ENCODE measurements around the gene NCKAP5. TPM values are rescaled to one million over a fixed set of nuclear protein-coding genes. Genes with fewer than 3 reads are reported as not detected.

Gene NCKAP5
- total and polyA plus RNA-seq, 2 of the 8 experiments (the other 6 are each of a cell fraction or from before 2014, with no cell fraction given) = 0.27 to 0.86 TPM

GRCh38 chr2:133600266-133600928 lies 32.1 kb upstream of the NCKAP5 start:
- H2BK12ac ChIP-seq (ENCODE audit: low read depth, low read length) = no peak overlapping the region
- FAIRE-seq = no peak
- H3K4ac ChIP-seq (replicated peaks; ENCODE audit: insufficient read length, low read depth, low read length) = no peak overlapping the region
- H2BK5ac ChIP-seq (ENCODE audit: low read depth, low read length) = no peak overlapping the region
- H3K79me1 ChIP-seq (ENCODE audit: low read depth, low read length) = no peaks in the 10 kb centered on the region
- no peaks in the 10 kb centered on the region for H3K9me3 ChIP-seq (ENCODE audit: insufficient read depth in 2 of 2, low read depth in 1 of 2, low read length in 1 of 2)
- H3K23me2 ChIP-seq (ENCODE audit: low read depth, low read length) = no peaks in the 10 kb centered on the region
- no peak overlapping the region for H3K18ac ChIP-seq (ENCODE audit: extremely low read depth, low read length)
- no peak for TF ChIP-seq PHF8 (conservative IDR thresholded peaks at IDR 0.05; ENCODE audit: low read depth, low read length)
- no peak for TF ChIP-seq KDM4A (IDR thresholded peaks at IDR 0.05; ENCODE audit: low read depth, low read length, severe bottlenecking)
- no peak for TF ChIP-seq EP300 (IDR thresholded peaks at IDR 0.05; ENCODE audit: borderline replicate concordance in 1 of 2, low read depth in 2 of 2, low read length in 2 of 2)
- no peak for TF ChIP-seq BRCA1 (IDR thresholded peaks at IDR 0.05; ENCODE audit: low read depth, low read length)
- TF ChIP-seq MAX (IDR thresholded peaks at IDR 0.05) = no peak
- no peak for TF ChIP-seq SRF (IDR thresholded peaks at IDR 0.05; ENCODE audit: low read depth, low read length)
- H4K8ac ChIP-seq (ENCODE audit: extremely low read depth, insufficient read depth, low read length) = no peak overlapping the region
- 0 out of 2 replicates have a peak overlapping the region, but pooled peaks have one; percentile 34 for H2AFZ ChIP-seq (ENCODE audit: low read length)
- H3K79me2 ChIP-seq (ENCODE audit: control insufficient read depth in 1 of 2, insufficient read depth in 2 of 2, low read length in 2 of 2) = no peaks in the 10 kb centered on the region
- no peak overlapping the region for H4K91ac ChIP-seq (replicated peaks; ENCODE audit: insufficient read length, low read length)
- DNase-seq (ENCODE audit: low read depth in 1 of 2, low spot score in 2 of 2) = no peak
- POLR2A ChIA-PET (ENCODE audit: partially characterized antibody) = no interaction called here
- H2BK15ac ChIP-seq (ENCODE audit: low read length) = no peak overlapping the region
- no peaks in the 10 kb centered on the region for H3K27me3 ChIP-seq (replicated peaks in 1 of 4; ENCODE audit: control insufficient read depth in 3 of 4, extremely low read depth in 1 of 4, insufficient read depth in 3 of 4, low read length in 3 of 4)
- no peak overlapping the region for H3K4me3 ChIP-seq (ENCODE audit: extremely low read depth in 1 of 4, insufficient read depth in 2 of 4, low read depth in 3 of 4, low read length in 4 of 4)
- no peak overlapping the region for H3K23ac ChIP-seq (ENCODE audit: insufficient read length)
- H3K36me3 ChIP-seq (ENCODE audit: control insufficient read depth in 2 of 4, insufficient read depth in 4 of 4, low read length in 3 of 4) = no peaks in the 10 kb centered on the region
- H3K9ac ChIP-seq (replicated peaks in 1 of 4; ENCODE audit: extremely low read depth in 1 of 4, low read depth in 3 of 4, low read length in 3 of 4) = no peak overlapping the region
- no peak overlapping the region for H3K27ac ChIP-seq (ENCODE audit: low read depth, low read length)
- peaks cover 0 to 7% (median 2%) of the 10 kb centered on the region in 4 experiments; a peak in 2 of 7 replicates for H3K4me1 ChIP-seq (replicated peaks in 1 of 4; ENCODE audit: control insufficient read depth in 3 of 4, insufficient read depth in 4 of 4, low read length in 3 of 4)
- WGBS, 2 experiments (ENCODE audit: extremely low coverage in 1 of 2, insufficient coverage in 1 of 2, insufficient read length in 1 of 2, insufficient replicate concordance in 2 of 2, low coverage in 1 of 2, low lambda C conversion rate in 2 of 2, missing lambda C conversion rate in 1 of 2) = 94% methylated on average over 13 of the region's 13 CpGs; no CpG with 5 or more reads in 1 of the 2 experiments
- CTCF ChIA-PET (ENCODE audit: partially characterized antibody) = interaction anchor here (1.0 to 1.1 kb wide), 2 partner anchors 20 to 261 kb away, joined by 3 to 4 read pairs; no protein-coding TSS in a partner anchor
- no peaks in the 10 kb centered on the region for H4K20me1 ChIP-seq (replicated peaks in 1 of 2; ENCODE audit: control insufficient read depth in 1 of 2, insufficient read depth in 2 of 2, low read length in 2 of 2)
- no peak overlapping the region for H3K56ac ChIP-seq (replicated peaks; ENCODE audit: insufficient read length, low read depth, low read length)
- H3K4me2 ChIP-seq (ENCODE audit: insufficient read depth in 1 of 2, low read depth in 2 of 2, low read length in 2 of 2) = no peak overlapping the region
- no peak overlapping the region for H3K14ac ChIP-seq (ENCODE audit: insufficient read length)
- H2AK5ac ChIP-seq (ENCODE audit: low read depth, low read length) = no peak overlapping the region
- no peak overlapping the region for H2BK20ac ChIP-seq (ENCODE audit: low read length)
- no peak overlapping the region for H2BK120ac ChIP-seq (replicated peaks; ENCODE audit: low read depth, low read length)
- no peak overlapping the region for H4K5ac ChIP-seq (ENCODE audit: insufficient read length, low read depth, low read length)
